RWPE1 (cell line): Measurements from ENCODE around the gene EGF.
"Not testable (repeated sequence)": the region's sequence is repeated elsewhere in the genome, so short reads cannot be mapped to it uniquely, and the experiment has no call there.

Experiments
- CTCF ChIA-PET: fragments of 350-600 bp; sonication (Branson Sonifier 250); formaldehyde crosslinking; extraction: SDS; loops from one replicate; lab custom pipeline; 2021; lab: Yijun Ruan, JAX
- POLR2A ChIA-PET: fragments of 400-600 bp; formaldehyde crosslinking; extraction: SDS; loops from one replicate; lab custom pipeline; 2020; ENCODE audit warnings: antibody characterized with exemption; ENCODE audit not compliant: low non-redundant PET; lab: Yijun Ruan, JAX
- DNase-seq: peaks from one replicate; pipeline ENCODE4 v3.0.0; 2012; ENCODE audit warnings: low spot score
- H3K27ac ChIP-seq: fragments of 450-650 bp; 2 replicates; pipeline ENCODE4 v1.5.1; 2017
- CTCF ChIP-seq: fragments of 450-650 bp; conservative IDR thresholded peaks from 2 replicates; pipeline ENCODE4 v1.5.1; 2017; ENCODE audit warnings: low read depth, mild to moderate bottlenecking

Gene EGF

GRCh38 chr4:110025056-110025455 lies 112.4 kb downstream of the EGF start:
- DNase-seq: no peak
- CTCF ChIA-PET: no interaction called here
- H3K27ac ChIP-seq: no peak overlapping the region
- no peak for TF ChIP-seq CTCF
- POLR2A ChIA-PET: no interaction called here

GRCh38 chr4:110025718-110026117 lies 113.0 kb downstream of the EGF start:
- CTCF ChIA-PET: no interaction called here
- no peak overlapping the region for H3K27ac ChIP-seq
- POLR2A ChIA-PET: no interaction called here
- TF ChIP-seq CTCF: no peak
- DNase-seq: no peak

- no peak for TF ChIP-seq CTCF
- ChIA-PET POLR2A (no interaction called here), CTCF (no interaction called here)
- DNase-seq: no peak
- no peak overlapping the region for H3K27ac ChIP-seq
Measured at GRCh38 chr4:110032603-110033002, 119.9 kb downstream of the EGF start.

GRCh38 chr4:110033355-110034025 lies 120.8 kb downstream of the EGF start:
- ChIA-PET CTCF (no interaction called here), POLR2A (no interaction called here)
- no peak for TF ChIP-seq CTCF
- no peak for DNase-seq
- H3K27ac ChIP-seq: no peak overlapping the region

GRCh38 chr4:110034026-110034393 lies 121.3 kb downstream of the EGF start:
- DNase-seq: no peak
- no peak for TF ChIP-seq CTCF
- H3K27ac ChIP-seq: no peak overlapping the region
- POLR2A ChIA-PET: no interaction called here
- CTCF ChIA-PET: interaction anchor here (0.8 kb wide), 1 partner anchor 21 kb away, joined by 3 read pairs; no protein-coding TSS in a partner anchor

- POLR2A ChIA-PET, CTCF ChIA-PET, H3K27ac ChIP-seq, DNase-seq: not testable (repeated sequence)
Measured at GRCh38 chr4:110039164-110039563, 126.5 kb downstream of the EGF start.

GRCh38 chr4:110041735-110042134 lies 129.1 kb downstream of the EGF start:
- H3K27ac ChIP-seq: no peak overlapping the region
- no peak for DNase-seq
- POLR2A ChIA-PET: no interaction called here
- no peak for TF ChIP-seq CTCF
- CTCF ChIA-PET: no interaction called here
